Measurements from ENCODE around the gene CPO.

Gene CPO

DNA sequence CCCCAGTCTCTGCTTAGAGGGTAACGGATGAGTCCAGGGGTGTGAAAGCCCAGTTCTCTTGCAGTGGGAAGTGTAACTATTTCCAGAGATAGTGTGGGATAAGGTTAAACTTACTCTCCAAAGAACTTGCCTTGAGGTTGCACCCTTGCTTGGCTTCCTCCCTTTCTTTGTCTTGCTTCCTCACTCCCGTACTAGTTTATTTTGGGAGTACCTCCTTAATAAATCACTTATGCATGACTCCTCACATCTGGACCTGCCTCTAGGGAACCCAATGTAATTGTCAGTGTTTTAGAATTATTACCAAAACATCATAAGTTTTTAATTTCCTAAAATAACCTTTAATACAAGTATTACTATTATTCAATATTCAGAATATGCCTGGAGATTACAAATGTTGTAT, 35.2 kb downstream of the CPO start:
- DNase-seq (ENCODE audit: low read depth): no peak

DNA sequence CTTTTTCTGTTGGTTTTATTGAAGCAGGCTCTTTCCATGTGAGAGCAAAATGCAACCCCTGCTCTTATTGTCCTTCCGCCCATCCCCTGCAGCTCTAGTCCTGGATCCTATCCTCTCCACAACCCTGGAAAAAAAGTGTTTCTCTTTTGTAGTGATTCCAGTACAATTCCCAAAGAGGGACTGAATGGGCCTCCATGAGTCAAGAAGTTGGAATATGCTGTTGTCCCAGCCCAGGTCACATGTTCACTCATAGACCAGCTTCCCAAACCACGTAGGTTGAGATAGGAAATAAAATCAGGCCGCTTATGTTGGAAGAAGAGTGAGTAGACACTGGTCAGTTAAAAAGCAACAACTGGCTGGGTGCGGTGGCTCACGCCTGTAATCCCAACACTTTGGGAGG, 39.4 kb downstream of the CPO start:
- DNase-seq (ENCODE audit: low read depth): no peak

DNA sequence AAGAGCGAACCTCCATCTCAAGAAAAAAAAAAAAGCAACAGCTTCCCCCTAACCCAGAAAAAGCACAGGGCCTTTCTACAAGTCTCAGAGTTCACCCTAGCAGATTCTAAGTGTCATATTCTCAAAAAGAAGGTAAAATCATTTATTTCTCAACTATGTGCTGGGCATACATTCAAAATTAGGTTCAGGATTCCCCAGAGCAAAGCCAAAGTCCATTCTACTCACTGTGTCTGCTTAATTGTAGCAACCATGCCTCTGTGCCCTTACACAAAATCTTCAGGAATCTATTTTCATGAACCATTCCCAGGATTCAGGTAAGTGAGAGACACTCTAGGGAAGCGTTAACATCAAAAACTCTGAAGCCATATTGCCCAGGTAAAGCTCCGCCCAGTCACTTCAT, 40.0 kb downstream of the CPO start:
- no peak for DNase-seq (ENCODE audit: low read depth)

DNA sequence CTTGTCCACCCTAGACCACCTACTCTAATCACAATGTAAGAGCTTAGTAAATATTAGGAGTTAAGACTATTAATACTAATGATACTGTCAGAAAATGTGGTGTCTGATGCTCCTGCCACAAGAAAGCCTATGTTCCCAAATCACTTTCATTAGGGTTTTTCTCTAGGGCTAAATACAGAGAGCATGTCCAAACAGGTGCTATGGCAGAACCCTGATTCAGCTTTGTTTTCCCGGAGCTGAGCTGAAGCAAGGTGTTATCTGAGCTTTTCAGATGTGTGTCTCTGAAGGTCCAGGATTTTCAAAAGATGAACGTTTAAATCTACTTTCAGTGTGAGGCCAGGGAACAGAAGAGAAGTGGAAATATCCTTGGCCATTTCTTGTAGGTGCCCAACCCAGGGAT, 40.6 kb downstream of the CPO start:
- no peak for DNase-seq (ENCODE audit: low read depth)

DNA sequence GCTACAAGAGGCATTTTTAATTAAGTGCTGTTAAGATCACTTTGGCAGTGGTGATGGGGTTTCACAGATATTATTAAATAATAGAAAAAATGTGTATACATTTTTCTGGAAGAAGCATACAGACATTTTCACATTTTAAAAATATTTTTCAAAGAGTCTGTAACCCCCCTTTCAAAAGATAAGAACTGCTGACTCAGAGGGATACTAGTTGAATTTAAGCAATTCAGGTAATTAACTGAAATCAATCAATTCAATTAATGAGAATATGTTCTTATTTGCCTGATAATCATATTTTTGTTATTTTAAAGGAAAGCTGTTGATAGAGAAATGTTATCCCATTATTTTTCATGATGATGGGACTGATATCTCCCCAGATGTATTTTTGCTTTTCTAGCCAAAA, 41.1 kb downstream of the CPO start:
- no peak for DNase-seq (ENCODE audit: low read depth)

DNA sequence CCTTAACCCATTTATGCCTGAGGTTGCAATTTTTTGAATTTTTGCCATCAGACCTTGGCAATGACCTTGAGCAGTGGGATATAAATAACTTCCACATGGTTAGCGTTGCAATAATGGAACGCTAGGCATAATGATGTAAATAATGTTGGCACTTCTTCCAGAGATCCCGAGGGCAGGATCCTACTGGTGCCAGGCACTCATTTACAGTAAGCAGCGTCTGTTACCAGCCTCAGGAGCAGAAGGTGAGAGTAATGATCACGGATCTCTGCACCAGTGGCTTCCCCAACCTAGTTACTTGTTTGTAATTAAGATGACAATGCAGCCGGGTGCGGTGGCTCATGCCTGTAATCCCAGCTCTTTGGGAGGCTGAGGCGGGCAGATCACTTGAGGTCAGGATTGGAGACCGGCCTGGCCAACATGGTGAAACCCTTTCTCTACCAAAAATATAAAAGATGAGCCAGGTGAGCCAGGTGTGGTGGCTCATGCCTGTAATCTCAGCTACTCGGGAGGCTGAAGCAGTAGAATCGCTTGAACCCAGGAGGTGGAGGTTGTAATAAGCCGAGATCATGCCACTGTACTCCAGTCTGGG, 41.9 kb downstream of the CPO start:
- DNase-seq (ENCODE audit: low read depth): no peak

DNA sequence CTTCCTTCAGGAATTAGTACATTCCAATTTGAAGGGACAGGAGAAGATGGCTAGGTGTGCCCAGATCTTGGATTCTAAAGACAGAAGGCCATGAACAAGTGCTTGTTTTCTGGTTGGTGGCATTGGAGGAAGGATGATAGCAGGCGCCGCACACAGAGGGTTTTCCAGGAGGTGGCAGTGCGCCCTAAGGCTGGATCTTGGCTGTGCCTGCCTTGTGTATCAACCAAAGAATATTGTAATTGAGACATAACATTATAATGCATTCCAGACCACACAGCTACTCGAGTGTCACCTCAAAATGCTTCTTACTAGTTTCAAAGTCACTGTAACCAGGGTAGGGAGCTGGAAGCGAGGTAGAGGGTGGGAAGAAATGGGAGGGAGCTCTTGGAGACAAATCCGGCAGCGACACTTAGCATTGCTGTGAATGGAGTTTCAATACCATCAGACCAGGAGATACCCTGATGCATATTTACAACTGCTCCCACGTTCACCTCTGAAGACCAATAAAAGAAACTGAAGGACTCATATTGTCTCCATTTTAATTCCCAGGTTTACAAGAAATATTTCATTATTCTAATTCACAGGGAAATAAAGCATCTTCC, 42.5 kb downstream of the CPO start:
- DNase-seq (ENCODE audit: low read depth): peak; percentile 14

DNA sequence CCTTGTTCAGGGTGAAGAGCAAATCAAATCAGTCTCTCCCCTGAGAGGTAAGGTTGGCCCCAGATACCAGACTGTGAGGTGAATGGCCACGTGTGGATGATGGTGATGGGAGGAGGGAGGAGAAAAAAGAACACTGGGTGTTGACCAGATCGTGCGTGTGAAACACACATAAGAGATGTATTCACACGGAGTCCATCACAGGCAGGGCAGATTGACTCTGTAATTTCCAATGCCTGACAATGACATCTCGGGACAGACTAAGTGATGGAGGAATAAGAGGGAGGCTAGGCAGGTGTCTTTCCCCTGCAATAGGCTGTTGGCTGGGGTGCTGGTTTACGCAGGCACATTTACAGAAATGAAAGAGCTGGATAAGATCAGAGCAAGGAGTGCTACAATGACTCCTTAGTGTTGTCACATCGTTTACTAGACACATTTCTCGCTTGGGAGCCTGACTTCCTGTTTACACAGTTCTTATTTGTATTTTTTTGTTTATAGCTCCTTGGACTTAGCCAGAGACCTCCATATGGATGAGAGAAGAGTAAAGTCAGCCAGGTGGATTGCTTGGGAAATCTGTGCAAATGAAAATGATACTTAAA, 43.1 kb downstream of the CPO start:
- DNase-seq (ENCODE audit: low read depth): no peak

DNA sequence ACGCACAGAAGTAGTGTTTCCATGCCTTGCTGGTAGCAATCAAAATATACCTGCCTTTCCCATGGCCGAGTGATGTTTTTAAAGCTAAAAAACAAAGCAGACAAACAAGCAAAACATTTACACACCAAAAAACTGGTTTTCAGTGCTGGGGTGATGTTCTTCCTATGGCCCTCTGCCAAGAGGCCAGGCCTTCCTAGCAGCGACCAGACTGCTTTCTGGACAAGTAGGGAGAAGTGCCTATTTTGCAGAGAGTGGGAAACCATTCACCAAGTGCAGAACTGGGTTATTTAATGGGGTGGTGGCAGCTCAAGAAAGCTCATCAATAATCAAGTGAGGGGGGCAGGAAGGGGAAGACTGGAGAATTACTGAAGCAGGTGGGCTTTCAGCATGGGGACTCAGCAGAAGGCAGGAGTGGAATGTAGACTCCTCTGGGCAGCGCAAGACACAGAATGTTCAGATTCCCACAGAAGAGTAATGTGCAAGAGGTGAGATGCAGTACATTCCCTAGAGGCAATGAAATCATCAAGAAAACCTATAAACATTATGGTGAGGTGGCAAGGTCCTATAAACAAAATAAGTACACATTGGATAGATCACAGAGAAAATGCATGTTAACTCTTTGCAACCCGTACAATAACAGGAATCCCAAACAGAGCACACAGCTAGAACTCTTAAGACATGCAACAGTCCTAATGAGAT, 44.0 kb downstream of the CPO start:
- no peak for DNase-seq (ENCODE audit: low read depth)

DNA sequence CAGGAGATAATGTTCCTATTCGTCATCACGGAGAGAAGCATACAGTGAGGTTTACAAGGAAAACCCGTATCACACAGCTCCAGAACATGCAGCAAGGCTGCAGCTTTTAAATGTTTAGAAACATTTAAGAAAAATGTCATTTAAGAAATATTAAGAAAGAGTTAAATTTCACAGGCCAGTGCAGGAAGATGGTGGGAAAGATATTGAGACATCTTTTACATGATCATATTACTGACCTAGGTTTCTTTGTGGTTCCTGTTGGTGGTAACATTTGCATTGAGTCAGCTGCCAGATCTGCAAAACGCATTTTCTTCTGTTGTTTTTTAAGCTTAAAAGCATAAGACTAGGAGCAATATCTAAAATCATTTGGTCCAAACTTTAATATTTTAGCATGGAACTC, 44.9 kb downstream of the CPO start:
- no peak for DNase-seq (ENCODE audit: low read depth)

DNA sequence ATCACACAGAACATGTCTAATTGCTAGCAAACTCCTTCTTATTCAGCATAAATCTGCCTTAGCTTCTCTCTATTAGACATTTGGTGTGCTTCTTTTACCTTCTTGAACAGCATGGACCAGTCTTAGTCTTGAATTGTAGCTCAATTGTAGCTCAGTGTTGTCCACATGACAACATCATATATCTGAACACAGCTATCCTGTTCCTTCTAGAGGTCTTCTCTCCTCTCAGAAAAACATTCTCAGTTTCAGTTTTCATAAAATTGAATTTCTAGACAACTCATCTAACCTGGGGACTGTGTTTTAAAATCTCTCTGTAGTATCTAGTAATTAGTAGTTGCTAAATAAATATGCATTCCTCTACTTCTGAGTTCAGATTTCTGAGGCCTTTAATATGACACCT, 47.6 kb downstream of the CPO start:
- DNase-seq (ENCODE audit: low read depth): no peak

DNA sequence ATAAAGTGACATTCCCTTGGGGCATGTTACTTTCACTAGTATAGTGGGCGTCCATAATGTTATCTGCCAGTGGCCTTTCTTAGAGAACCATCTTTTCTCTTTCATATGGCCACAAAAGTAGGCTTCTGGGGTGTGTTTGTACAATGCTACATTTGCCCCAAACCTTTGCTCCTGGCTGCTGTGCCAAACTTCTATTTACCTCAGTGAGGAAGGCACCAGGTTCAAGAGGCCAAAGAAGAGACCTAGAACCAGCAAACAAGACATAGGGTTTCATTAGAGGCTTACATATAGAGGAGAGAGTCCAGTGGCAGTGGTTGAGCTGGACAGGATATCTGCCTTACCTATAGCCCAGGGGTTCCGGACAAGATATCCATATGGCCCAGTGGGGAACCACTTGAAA, 48.5 kb downstream of the CPO start:
- DNase-seq (ENCODE audit: low read depth): no peak

DNA sequence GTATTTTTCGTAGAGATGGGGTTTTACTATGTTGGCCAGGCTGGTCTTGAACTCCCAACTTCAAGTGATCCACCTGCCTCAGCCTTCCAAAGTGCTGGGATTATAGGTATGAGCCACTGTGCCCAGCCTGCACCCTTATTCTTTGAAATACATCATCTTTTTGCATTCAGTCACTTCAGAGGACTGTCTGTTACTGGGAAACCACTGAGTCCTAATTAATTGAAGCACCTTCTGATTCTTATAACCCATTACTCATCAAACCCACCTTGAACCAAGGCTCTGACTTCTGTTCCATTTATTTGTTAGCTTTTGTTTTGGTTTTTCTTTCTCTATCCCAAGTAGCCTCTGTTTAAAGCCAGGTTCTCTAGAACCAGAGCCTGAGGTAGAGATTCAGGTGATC, 49.6 kb downstream of the CPO start:
- no peak for DNase-seq (ENCODE audit: low read depth)

DNA sequence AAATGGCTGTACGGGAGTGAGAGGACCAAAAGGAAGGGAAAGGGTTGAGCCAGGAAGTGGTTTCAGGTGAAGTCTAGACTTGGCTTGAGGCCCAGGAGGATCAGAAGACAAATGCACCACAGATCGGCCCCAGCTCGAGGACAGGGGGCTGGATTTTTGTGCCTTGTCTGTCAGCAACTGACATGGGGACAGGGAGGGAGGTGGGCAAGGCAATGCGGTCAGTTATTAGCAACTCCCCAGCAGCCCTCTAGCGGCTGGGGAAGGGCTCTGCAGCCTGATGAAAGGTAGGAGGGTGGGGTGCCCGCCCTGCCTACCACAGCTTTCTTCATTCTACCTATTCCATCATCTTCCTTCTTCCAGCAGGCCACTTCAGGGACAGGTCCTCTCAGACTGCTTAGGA, 50.0 kb downstream of the CPO start:
- no peak for DNase-seq (ENCODE audit: low read depth)

DNA sequence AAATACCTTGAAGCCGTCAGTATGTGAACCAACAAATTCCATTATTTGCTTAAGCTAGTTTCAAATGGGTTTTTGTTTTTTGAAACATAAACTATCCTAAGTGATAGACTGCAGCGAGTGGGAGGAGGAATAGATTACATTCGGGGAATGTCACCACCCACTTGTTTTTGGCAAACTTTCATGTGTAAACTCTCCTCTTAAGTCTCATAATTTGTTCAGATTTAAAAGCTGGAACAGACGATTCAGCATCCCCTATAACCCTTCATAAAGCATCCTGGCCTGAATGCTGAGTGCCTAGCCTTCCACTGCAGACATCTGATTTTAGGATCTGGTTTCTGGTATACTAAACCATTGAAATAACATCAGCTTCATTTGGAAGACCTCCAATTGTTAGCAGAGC, 51.0 kb downstream of the CPO start:
- no peak for DNase-seq (ENCODE audit: low read depth)

DNA sequence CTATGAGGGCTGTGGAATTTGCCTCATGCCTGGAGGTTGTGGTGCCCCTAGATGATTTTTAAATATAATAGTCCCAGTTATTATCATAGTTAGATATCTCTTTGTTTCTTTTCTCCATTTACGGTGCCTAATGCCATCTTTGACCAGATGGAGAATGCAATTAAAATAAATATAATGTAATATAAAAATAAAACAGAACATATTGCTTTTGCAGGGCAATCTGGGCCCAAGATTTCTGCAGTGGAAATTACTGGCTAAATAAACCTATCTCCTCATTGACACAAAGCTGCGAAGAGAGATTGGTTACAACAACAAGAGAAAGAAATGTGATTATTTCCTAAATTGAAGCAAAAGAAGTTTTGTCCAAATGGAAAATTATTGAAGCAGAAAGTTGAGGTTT, 51.8 kb downstream of the CPO start:
- no peak for DNase-seq (ENCODE audit: low read depth)

DNA sequence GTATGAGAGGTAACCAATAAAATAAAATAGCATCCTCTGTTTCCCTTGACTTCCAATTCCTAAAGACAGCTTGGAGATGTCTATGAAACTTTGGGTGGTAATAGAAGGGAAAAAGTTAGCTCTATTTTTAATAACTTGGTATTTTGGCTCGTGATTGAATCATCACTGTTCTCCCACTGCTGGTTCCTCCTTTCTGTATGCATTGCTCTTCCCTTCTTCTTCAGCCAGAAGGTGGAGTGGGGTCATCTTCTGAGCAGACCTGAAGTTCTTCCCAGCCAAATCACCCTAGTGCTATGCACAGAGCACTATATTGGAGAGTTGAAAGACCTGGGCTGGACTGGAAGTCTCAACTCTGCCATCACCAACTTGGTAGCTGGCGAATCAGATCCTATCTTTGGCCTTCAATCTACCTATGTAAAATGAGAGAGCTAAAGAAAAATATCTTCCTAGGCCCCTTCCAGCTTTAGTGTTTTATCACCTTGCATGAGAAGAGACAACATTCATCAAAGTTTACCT, 54.1 kb downstream of the CPO start:
- DNase-seq (ENCODE audit: low read depth): no peak

DNA sequence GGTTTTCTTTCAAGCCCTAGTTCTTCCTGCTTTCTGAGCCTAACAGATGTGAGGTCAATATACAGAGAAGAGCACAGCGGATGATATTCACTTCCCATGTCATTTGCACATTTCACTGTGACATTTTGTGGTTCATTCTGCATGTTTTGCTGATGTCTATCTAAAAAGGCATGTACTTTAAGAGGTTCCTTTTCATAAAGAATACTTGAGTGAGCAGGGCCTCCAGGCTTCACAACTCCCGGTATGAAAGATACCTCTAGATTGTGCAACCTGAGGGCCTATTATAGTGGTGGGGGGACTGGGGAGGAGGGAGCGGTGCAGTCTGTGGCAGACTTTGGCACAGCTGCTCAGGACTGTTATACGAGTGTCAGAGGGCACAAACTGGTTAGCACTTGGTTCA, 54.6 kb downstream of the CPO start:
- no peak for DNase-seq (ENCODE audit: low read depth)

DNA sequence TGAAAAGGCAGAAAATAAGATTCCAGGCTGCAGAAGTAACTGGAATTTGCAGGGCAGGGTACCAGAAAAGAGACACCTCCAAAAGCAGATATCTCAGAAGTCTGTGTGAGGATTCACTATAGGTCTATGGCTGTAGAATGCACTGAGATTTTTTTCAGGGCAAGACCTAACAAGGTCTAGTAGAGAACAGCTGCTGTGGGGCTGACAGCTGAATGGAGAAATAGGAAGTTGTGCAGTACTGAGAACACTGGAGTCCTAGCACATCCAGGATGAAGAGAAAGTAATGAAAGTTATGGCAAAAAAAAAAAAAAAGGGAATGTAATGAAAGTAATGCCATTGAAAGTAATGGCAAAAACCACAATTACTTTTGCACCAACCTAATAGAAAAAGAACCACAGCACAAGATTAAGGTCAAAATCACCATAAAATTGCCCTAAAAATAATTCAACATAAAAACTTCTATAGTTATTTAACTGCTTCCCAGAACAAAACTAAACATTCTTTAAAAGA, 57.3 kb downstream of the CPO start:
- no peak for DNase-seq (ENCODE audit: low read depth)

DNA sequence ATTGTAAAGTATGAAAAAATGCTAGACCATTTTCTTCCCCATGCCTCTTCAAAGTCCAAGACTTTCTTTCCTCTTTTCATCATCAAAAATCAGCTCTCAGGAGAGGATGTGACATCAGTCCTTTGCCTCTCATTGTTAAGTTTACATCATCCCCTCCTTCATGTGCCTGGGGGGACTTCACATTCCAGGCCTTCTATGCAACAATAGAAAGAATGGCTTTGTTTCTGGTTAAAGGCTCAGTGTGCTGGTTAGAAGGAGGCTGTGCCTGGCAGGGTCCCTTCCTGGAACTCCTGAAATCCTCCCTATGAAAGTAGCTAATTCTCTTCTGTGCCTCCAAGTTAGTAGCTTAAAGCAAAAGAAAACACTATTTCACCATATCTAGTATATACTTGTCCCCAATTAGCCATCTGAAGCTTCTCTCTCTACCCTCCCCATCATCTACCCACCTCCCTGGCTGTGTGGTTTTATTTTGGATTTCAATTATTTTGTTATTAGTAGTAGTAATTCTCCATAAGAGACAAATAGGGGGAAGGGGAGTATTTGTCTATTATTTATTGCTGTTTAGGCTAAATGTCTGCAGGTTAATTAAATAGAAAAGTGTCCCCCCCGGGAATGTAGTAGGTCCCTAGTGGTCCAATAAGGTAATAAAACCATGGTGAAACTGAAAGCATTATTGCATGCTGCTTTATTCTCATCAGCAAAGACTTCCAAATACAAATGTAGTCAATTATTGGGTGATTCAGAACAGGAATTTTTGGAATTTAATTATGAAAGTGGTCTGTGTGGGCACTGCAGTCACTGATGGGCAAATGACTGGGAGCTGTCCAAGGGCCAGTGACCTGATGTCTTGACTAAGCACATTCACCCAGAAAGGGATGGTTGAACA, 69.0 kb downstream of the CPO start:
- DNase-seq (ENCODE audit: low read depth): no peak

DNA sequence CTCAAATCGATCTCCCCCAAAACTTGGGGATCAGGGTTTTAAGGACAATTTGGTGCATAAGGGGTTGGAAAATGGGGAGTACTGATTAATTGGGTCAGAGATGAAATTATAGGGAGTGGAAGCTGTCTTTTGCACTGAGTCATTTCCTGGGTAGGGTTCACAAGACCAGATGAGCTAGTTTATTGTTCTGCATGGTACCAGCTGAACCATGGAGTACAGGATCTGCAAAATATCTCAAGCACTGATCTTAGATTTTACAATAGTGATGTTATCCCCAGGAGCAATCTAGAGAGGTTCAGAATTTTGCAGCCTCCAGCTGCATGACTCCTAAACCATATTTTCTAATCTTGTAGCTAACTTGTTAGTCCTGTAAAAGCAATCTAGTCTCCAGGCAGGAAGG, 73.1 kb downstream of the CPO start:
- no peak for DNase-seq (ENCODE audit: low read depth)

DNA sequence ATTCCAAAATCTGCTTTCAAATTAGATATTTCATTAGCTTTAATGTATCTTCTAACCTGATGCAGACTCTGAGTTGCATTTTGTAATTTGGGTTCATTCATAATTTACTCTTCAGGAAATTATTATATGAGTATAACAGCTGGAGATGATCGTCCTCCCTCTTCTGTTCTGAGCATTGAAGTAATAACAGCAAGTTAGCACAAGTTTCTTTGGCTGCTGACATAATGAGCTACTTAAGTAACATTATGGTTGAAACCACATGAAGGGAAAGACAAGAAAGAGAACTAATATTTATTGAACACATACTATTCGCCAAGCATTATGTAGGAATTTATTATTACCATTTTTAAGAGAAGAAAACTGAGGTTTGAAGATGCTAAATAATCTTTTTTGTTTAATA, 75.1 kb downstream of the CPO start:
- no peak for DNase-seq (ENCODE audit: low read depth)
